HG02588 (cell line): ENCODE results near the gene IP6K2.
"Not testable (repeated sequence)": the region's sequence is repeated elsewhere in the genome, so short reads cannot be mapped to it uniquely, and the experiment has no call there.

Source experiments
- ATAC-seq: cut with Tn5 transposase; IDR thresholded peaks from one replicate; pipeline ENCODE4 v1.9.1; 2021; ENCODE audit warnings: mild to moderate bottlenecking, moderate library complexity; ENCODE audit not compliant: unreplicated experiment

The IP6K2 gene

GRCh38 chr3:48716982-48717746, at the start of gene IP6K2:
TSS of gene IP6K2 (minus strand) at chr3:48717221. CDS start at chr3:48695291, 21,930 bp downstream.
- peak; percentile 96 for ATAC-seq

- no peak for ATAC-seq
Measured at GRCh38 chr3:48765376-48765775, 48.4 kb upstream of the IP6K2 start.

- ATAC-seq, result no peak
Measured at GRCh38 chr3:48762816-48763215, 45.8 kb upstream of the IP6K2 start.

GRCh38 chr3:48759991-48760540, 43.0 kb upstream of the IP6K2 start:
- ATAC-seq, result not testable (repeated sequence)

GRCh38 chr3:48759531-48759930, 42.5 kb upstream of the IP6K2 start:
- not testable (repeated sequence) for ATAC-seq

GRCh38 chr3:48759071-48759470, 42.0 kb upstream of the IP6K2 start:
- ATAC-seq, result no peak

GRCh38 chr3:48756640-48757039, 39.6 kb upstream of the IP6K2 start:
- ATAC-seq, result no peak

- no peak for ATAC-seq
Measured at GRCh38 chr3:48750856-48751255, 33.8 kb upstream of the IP6K2 start.

GRCh38 chr3:48748754-48749153, 31.7 kb upstream of the IP6K2 start:
- ATAC-seq, result no peak

- no peak for ATAC-seq
Measured at GRCh38 chr3:48747706-48748105, 30.7 kb upstream of the IP6K2 start.

GRCh38 chr3:48747015-48747615, 30.1 kb upstream of the IP6K2 start:
- no peak for ATAC-seq

- ATAC-seq, result no peak
Measured at GRCh38 chr3:48743773-48744172, 26.8 kb upstream of the IP6K2 start.

GRCh38 chr3:48741226-48741625, 24.2 kb upstream of the IP6K2 start:
- ATAC-seq, result not testable (repeated sequence)

GRCh38 chr3:48739955-48740823, 23.2 kb upstream of the IP6K2 start:
- no peak for ATAC-seq

GRCh38 chr3:48739617-48739954, 22.6 kb upstream of the IP6K2 start:
- ATAC-seq, result no peak

GRCh38 chr3:48738926-48739616, 22.1 kb upstream of the IP6K2 start:
- no peak for ATAC-seq

- ATAC-seq, result no peak
Measured at GRCh38 chr3:48738144-48738536, 21.1 kb upstream of the IP6K2 start.

- not testable (repeated sequence) for ATAC-seq
Measured at GRCh38 chr3:48735075-48735767, 18.2 kb upstream of the IP6K2 start.

GRCh38 chr3:48734541-48734940, 17.5 kb upstream of the IP6K2 start:
- not testable (repeated sequence) for ATAC-seq
